Pancreas (tissue), 10 donors: ENCODE data around the gene AGFG2. TPM values are rescaled to one million over a fixed set of nuclear protein-coding genes. Genes with fewer than 3 reads are reported as not detected.

Source experiments
- ATAC-seq, 4 donors: fragments of 200-7000 bp; cut with Tn5 transposase; one replicate each; pipeline versions ENCODE4 v1.8.0 to v1.9.1; 2020; ENCODE audit warnings: mild to moderate bottlenecking in 4 of 4, moderate library complexity in 4 of 4
- DNase-seq, 6 donors: peaks; one replicate each; pipeline ENCODE4 v3.0.0-alpha.2; 2020
- FAIRE-seq: peaks from 2 replicates; lab custom pipeline; 2012; peaks lifted over from hg19 to GRCh38; lab: Jason Lieb, UNC
- H3K27ac ChIP-seq, 4 donors: fragments of 200-600 bp; sonication (generic); 1 replicate in 3 of 4; 2 replicates in 1 of 4; pipeline versions ENCODE4 v1.5.0 to v1.8.0; 2020
- H3K27me3 ChIP-seq, 4 donors: fragments of 200-600 bp; one replicate each; pipeline ENCODE4 v1.8.0; 2021
- H3K36me3 ChIP-seq, 3 donors: fragments of 200-600 bp; sonication (generic) in 1 of 3; one replicate each; pipeline versions ENCODE4 v1.5.0 to v1.8.0; 2020 to 2021
- H3K4me1 ChIP-seq, 3 donors: fragments of 200-600 bp; one replicate each; pipeline ENCODE4 v1.8.0; 2021
- H3K4me3 ChIP-seq, 4 donors: fragments of 200-600 bp; sonication (generic) in 2 of 4; one replicate each; pipeline versions ENCODE4 v1.5.0 to v1.8.0; 2020 to 2021
- H3K9me3 ChIP-seq, 4 donors: fragments of 200-600 bp; one replicate each; pipeline ENCODE4 v1.8.0; 2021
- WGBS, 2 donors: extraction: QIAGEN DNeasy Blood & Tissue Kit; methylation state at CpG; one replicate each; pipeline ENCODE4 v1.1.7; 2013; 5-methylcytosine and 5-hydroxymethylcytosine counted together
- intact Hi-C, 3 donors: fragments of 100-400 bp; cut with DNase I; formaldehyde crosslinking; loops; one replicate each; pipeline versions ENCODE4 v1.11.1 to v1.14.2; 2022
- polyA plus RNA-seq, 2 donors: library from polyadenylated mRNA; stranded (reverse); fragments of 200-250 nt; gene quantifications; one replicate each; pipeline ENCODE4 v1.2.3, GENCODE V29; 2013
- total RNA-seq, 6 donors: library from RNA; stranded (reverse); fragmentation: NEBNext Ultra II Directional in 4 of 6; extraction: Animal tissue kit (Norgen Biotek cat#: 25700) in 4 of 6; gene quantifications; one replicate each; pipeline versions ENCODE4 v1.2.1 to v1.2.4, GENCODE V29; 2021 to 2023
- TF ChIP-seq, protein P1 (sequence below), 4 donors: fragments of 200-600 bp; sonication (generic) in 3 of 4; IDR thresholded peaks; one replicate each; pipeline versions ENCODE4 v1.5.0 to v1.8.0; 2021; ENCODE audit warnings: antibody characterized with exemption in 4 of 4
- donor health status: healthy with polysubstance abuse.
- donor health status: DM: no; HTN: no; CAD: no; lungs with moderate emphysema.
- donor health status: DM: no; HTN: no; CAD: no.
- donor health status: control.
- donor health status: control.
- donor health status: Bipolar disorder and iron deficiency.
- donor health status: DM: yes; HTN: yes; CAD: no.
- donor health status: DM: no; HTN: no; CAD: no.
- donor health status: DM: no; HTN: no; CAD: no.
- donor health status: DM: yes; HTN: yes; CAD: no.

AGFG2 gene
- total and polyA plus RNA-seq, 8 donors = 13.6 to 41.0 (median 24.6) TPM

DNA sequence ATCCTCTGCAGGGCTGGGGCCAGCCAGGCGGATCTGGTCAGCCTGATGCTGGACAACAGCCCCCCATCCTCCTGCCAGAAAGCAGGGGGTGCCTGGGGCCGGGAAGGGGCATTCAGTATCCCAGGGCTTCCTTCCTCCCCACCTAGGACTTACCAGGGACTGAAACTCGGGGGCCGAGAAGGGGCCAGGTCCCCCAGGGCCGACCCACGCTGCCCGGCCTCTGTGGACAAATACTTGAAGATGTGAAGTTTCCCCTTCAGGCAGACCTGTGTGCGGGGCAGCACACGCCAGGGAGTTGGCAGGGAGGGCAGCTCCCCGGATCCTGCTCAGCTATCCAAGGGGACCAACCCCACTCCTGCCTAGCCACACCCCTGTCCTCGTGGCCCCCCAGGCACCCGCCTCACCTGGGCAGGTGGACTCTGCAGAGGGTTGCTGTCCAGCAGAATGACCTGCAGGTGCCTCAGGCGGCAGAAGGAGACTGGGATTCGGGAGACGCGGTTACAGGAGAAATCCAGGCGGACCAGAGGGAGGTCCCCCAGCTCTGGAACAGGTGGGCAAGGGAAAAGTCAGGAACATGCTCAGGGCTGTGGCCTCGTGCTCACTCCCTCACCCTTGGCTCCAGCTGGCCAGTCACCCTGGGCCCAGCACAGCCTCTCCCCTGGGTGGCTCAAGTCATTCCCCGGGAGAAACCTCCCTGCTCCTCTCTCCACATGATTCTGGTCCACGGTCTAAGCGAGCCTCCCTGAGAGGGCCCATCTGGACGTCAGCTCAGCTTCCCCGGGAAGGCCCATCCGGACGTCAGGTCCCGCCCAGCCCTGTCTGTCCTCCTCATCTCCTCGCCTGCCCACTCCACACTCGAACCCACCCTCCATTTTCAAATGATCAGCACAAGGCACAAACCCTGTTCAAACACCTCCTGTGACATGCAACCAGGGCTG, 39.5 kb downstream of the AGFG2 start:
- no peak overlapping the region for H3K4me3 ChIP-seq
- peaks cover 7 to 66% (median 36%) of the 10 kb centered on the region in 3 donors for H3K36me3 ChIP-seq
- 89 to 93% methylated on average over 27 to 28 of the region's 28 CpGs for WGBS, 2 donors
- H3K27ac ChIP-seq = no peak overlapping the region
- peaks cover 8 to 23% (median 18%) of the 10 kb centered on the region in 3 donors for H3K4me1 ChIP-seq
- DNase-seq (peak in 3 of 6 donors; percentile 12 to 69 (median 15)), ATAC-seq (no peak), FAIRE-seq (no peak)
- no peaks in the 10 kb centered on the region for H3K9me3 ChIP-seq
- intact Hi-C loops = no loop called here
- TF ChIP-seq, protein P1, sequence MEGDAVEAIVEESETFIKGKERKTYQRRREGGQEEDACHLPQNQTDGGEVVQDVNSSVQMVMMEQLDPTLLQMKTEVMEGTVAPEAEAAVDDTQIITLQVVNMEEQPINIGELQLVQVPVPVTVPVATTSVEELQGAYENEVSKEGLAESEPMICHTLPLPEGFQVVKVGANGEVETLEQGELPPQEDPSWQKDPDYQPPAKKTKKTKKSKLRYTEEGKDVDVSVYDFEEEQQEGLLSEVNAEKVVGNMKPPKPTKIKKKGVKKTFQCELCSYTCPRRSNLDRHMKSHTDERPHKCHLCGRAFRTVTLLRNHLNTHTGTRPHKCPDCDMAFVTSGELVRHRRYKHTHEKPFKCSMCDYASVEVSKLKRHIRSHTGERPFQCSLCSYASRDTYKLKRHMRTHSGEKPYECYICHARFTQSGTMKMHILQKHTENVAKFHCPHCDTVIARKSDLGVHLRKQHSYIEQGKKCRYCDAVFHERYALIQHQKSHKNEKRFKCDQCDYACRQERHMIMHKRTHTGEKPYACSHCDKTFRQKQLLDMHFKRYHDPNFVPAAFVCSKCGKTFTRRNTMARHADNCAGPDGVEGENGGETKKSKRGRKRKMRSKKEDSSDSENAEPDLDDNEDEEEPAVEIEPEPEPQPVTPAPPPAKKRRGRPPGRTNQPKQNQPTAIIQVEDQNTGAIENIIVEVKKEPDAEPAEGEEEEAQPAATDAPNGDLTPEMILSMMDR (IDR thresholded peaks at IDR 0.05) = no peak
- no peaks in the 10 kb centered on the region for H3K27me3 ChIP-seq

DNA sequence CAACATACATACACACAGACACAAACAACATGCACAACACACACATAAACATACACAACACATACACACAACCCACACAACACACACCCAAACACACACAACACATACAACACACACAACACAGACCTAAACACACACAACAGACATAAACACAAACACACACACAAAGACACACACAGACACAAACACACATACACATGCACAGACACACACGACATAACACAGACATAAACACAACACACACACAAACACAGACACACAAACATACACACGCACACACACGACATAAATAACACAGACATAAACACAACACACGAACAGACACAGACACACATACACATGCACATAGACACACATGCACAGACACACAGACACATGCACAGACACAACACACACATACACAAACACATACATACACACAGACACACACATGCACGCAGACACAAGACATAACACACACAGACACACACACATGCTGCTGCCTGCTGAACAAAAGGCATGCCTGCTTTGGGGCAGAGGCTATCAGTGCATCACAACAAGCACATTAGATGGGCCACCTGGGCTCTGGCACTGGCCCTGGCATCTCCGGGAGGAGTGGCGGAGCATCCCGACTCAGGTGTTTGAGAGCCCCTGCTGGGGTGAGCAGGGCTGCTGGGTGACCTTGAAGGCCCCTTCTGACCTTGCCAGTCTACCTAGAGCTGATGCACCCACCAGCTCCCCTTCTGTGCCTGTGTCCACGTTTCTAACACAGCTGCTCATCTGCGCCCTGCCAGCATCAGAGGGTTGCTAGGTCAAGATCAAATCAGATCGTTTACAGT, 41.7 kb downstream of the AGFG2 start:
- WGBS, 2 donors = 71 to 72% methylated on average over 11 of the region's 11 CpGs
- Histone ChIP-seq H3K27ac (no peak overlapping the region), H3K4me3 (no peak overlapping the region), H3K9me3 (no peaks in the 10 kb centered on the region), H3K27me3 (no peaks in the 10 kb centered on the region), H3K4me1 (peaks cover 19 to 28% (median 24%) of the 10 kb centered on the region in 3 donors), H3K36me3 (peaks cover 7 to 52% (median 34%) of the 10 kb centered on the region in 3 donors)
- TF ChIP-seq, protein P1 (IDR thresholded peaks at IDR 0.05) = no peak
- intact Hi-C loops = no loop called here
- FAIRE-seq (no peak), ATAC-seq (no peak), DNase-seq (no peak)

DNA sequence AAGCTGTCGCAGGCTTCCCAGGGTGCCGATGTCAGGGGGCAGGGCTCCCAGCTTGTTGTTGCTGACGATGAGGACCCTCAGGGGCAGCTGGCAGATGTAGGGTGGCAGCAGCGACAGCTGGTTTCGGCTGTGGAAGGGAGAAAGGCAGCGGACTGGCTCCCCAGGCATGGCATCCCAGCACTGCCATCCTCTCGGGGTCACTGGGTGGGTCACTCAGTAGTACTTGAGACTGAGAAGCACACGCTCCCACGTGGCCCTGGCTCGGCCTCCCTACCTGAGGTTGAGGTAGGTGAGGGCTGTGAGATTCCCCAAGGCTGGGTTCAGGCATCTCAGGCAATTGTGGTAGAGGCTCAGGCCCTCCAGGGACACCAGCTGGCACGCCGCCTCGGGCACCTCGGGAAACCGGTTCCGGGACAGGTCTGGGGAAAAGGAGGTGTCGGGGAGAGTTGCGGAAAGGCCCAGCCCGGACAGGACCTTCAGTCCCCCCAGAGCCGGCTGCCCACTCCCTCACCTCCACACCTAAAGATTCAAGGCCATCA, 43.1 kb downstream of the AGFG2 start:
- peak overlapping the region in 2 of 4 donors; percentile 85 to 100 for H3K4me3 ChIP-seq

DNA sequence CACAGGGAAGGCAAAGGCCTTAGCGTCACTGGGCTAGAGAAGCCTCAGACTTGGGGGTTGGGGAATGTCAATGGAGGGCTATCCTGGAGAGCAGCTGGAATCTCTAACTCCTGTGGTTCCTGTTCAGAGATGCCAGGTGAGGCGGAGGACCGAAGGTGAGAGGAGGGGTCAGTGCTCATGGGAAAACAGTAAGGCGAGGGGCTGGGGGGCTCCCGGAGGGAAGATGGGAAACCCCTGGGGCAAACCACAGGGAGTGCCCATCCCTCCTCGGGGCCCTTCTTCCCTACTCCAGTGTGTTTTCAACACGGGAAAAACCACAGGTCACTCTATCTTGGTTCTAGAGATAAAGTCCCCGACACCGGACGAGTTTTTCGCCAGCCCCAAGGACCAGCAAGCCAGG, 43.6 kb downstream of the AGFG2 start:
- no peak for ATAC-seq
- no peak for FAIRE-seq
- Histone ChIP-seq H3K4me1 (peaks cover 19 to 28% (median 24%) of the 10 kb centered on the region in 3 donors), H3K9me3 (no peaks in the 10 kb centered on the region), H3K27ac (peak overlapping the region; percentile 62 to 100 (median 86)), H3K4me3 (peak overlapping the region in 2 of 4 donors; percentile 85 to 100), H3K36me3 (peaks cover 6 to 33% (median 25%) of the 10 kb centered on the region in 3 donors), H3K27me3 (no peaks in the 10 kb centered on the region)
- 25 to 26% methylated on average over 11 of the region's 11 CpGs for WGBS, 2 donors
- TF ChIP-seq, protein P1 (IDR thresholded peaks at IDR 0.05) = no peak
- intact Hi-C loops = no loop called here
- DNase-seq = peak in 2 of 6 donors; percentile 41 to 66

More for the DNA sequence above, 43.1 kb downstream of the AGFG2 start:
- FAIRE-seq = no peak
- DNase-seq = peak; percentile 80 to 91 (median 85)
- peaks cover 19 to 28% (median 24%) of the 10 kb centered on the region in 3 donors for H3K4me1 ChIP-seq
- peak in 1 of 4 donors; percentile 2 for ATAC-seq
- 35 to 36% methylated on average over 18 to 20 of the region's 20 CpGs for WGBS, 2 donors
- peaks cover 7 to 38% (median 26%) of the 10 kb centered on the region in 3 donors for H3K36me3 ChIP-seq
- intact Hi-C loops = no loop called here
- H3K27ac ChIP-seq = peak overlapping the region; percentile 62 to 100 (median 86)
- TF ChIP-seq, protein P1 (IDR thresholded peaks at IDR 0.05) = no peak
- no peaks in the 10 kb centered on the region for H3K27me3 ChIP-seq
- no peaks in the 10 kb centered on the region for H3K9me3 ChIP-seq
